ENCODE measurements around the gene LSP1.
A peak's percentile ranks its signal among the peaks of the same experiment; 100 is the strongest.

The LSP1 gene

GRCh38 chr11:1864831-1865665, 12.2 kb downstream of the LSP1 start:
- peak overlapping the region; percentile 69 for H3K4me3 ChIP-seq (ENCODE audit: low read length)
- H3K36me3 ChIP-seq (ENCODE audit: insufficient read depth, low read length) = no peaks in the 10 kb centered on the region
- H3K4me1 ChIP-seq (ENCODE audit: control insufficient read depth, insufficient read depth, low read length) = peaks cover 68% of the 10 kb centered on the region
- H3K4me2 ChIP-seq (ENCODE audit: low read length) = peak overlapping the region; percentile 77
- no peaks in the 10 kb centered on the region for H3K27me3 ChIP-seq (ENCODE audit: control insufficient read depth, insufficient read depth, low read length)
- H3K9me3 ChIP-seq (replicated peaks; ENCODE audit: low read length) = no peaks in the 10 kb centered on the region
- peak overlapping the region; percentile 85 for H3K9ac ChIP-seq (ENCODE audit: low read depth, low read length)

DNA sequence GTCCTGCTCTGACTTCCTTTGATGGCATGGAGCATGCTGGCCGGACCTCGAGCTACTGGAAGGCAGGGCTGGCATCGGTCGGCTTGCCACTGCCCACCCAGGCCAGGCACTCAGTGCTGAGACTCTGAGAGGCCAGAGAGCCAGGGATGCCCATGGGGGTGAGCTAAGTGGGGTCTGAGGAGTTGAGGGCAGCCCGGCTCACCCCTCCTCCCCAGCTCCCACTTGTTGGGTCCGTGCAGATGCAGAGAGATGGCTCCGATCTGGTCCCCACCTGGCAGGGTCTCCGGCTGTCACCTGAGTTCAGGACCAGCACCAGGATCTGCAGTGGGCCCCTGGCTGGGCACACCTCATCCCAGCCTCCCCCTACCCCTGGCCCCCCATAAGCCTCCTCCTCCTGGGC, 13.3 kb downstream of the LSP1 start:
- peak overlapping the region; percentile 77 for H3K4me2 ChIP-seq (ENCODE audit: low read length)
- peaks cover 77% of the 10 kb centered on the region for H3K4me1 ChIP-seq (ENCODE audit: control insufficient read depth, insufficient read depth, low read length)
- H3K4me3 ChIP-seq (ENCODE audit: low read length) = no peak overlapping the region
- H3K9ac ChIP-seq (ENCODE audit: low read depth, low read length) = no peak overlapping the region
- H3K27me3 ChIP-seq (ENCODE audit: control insufficient read depth, insufficient read depth, low read length) = no peaks in the 10 kb centered on the region
- H3K36me3 ChIP-seq (ENCODE audit: insufficient read depth, low read length) = no peaks in the 10 kb centered on the region
- H3K9me3 ChIP-seq (replicated peaks; ENCODE audit: low read length) = no peaks in the 10 kb centered on the region

GRCh38 chr11:1866776-1867175, 13.9 kb downstream of the LSP1 start:
- Histone ChIP-seq H3K36me3 (ENCODE audit: insufficient read depth, low read length) (no peaks in the 10 kb centered on the region), H3K27me3 (ENCODE audit: control insufficient read depth, insufficient read depth, low read length) (no peaks in the 10 kb centered on the region), H3K4me3 (ENCODE audit: low read length) (no peak overlapping the region), H3K9ac (ENCODE audit: low read depth, low read length) (no peak overlapping the region), H3K9me3 (replicated peaks; ENCODE audit: low read length) (no peaks in the 10 kb centered on the region), H3K4me2 (ENCODE audit: low read length) (no peak overlapping the region), H3K4me1 (ENCODE audit: control insufficient read depth, insufficient read depth, low read length) (peaks cover 77% of the 10 kb centered on the region)

- no peaks in the 10 kb centered on the region for H3K9me3 ChIP-seq (replicated peaks; ENCODE audit: low read length)
- no peak overlapping the region for H3K9ac ChIP-seq (ENCODE audit: low read depth, low read length)
- no peak overlapping the region for H3K4me3 ChIP-seq (ENCODE audit: low read length)
- H3K4me2 ChIP-seq (ENCODE audit: low read length) = peak overlapping the region; percentile 14
- no peaks in the 10 kb centered on the region for H3K27me3 ChIP-seq (ENCODE audit: control insufficient read depth, insufficient read depth, low read length)
- H3K4me1 ChIP-seq (ENCODE audit: control insufficient read depth, insufficient read depth, low read length) = peaks cover 76% of the 10 kb centered on the region
- H3K36me3 ChIP-seq (ENCODE audit: insufficient read depth, low read length) = no peaks in the 10 kb centered on the region
These were observed 14.5 kb downstream of the LSP1 start for GRCh38 chr11:1867381-1867780.

DNA sequence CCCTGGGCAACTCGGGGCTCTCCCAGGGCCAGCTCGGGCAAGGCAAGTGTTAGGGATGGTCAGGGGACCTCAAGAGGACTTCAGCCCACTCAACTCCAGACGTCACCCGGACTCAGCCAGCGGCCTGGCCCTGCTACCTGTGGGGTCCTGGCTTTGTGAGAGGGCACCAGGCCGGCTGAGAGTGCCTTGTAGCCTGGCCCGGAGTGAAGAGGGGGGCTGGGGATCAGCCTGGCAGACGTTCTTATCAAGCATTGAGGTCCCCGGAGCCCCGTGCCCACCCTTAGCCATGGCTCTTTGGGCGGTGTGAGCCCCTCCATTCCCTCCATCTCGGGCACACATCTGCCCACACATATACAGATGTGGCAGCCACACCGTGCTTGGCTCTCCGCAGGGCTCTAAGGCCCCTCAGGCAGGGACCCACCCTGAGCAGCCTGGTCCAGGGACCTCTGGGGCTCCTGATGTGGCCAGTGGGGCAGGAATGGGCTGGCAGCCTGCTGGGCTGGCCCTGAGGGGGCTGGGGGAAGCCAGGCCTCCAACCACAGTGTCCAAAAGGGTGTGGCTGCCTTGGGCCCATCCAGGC, 15.3 kb downstream of the LSP1 start:
- Histone ChIP-seq H3K36me3 (ENCODE audit: insufficient read depth, low read length) (no peaks in the 10 kb centered on the region), H3K9ac (ENCODE audit: low read depth, low read length) (peak overlapping the region; percentile 88), H3K4me1 (ENCODE audit: control insufficient read depth, insufficient read depth, low read length) (peaks cover 69% of the 10 kb centered on the region), H3K9me3 (replicated peaks; ENCODE audit: low read length) (no peaks in the 10 kb centered on the region), H3K4me2 (ENCODE audit: low read length) (peak overlapping the region; percentile 89), H3K27me3 (ENCODE audit: control insufficient read depth, insufficient read depth, low read length) (no peaks in the 10 kb centered on the region), H3K4me3 (ENCODE audit: low read length) (peak overlapping the region; percentile 94)

DNA sequence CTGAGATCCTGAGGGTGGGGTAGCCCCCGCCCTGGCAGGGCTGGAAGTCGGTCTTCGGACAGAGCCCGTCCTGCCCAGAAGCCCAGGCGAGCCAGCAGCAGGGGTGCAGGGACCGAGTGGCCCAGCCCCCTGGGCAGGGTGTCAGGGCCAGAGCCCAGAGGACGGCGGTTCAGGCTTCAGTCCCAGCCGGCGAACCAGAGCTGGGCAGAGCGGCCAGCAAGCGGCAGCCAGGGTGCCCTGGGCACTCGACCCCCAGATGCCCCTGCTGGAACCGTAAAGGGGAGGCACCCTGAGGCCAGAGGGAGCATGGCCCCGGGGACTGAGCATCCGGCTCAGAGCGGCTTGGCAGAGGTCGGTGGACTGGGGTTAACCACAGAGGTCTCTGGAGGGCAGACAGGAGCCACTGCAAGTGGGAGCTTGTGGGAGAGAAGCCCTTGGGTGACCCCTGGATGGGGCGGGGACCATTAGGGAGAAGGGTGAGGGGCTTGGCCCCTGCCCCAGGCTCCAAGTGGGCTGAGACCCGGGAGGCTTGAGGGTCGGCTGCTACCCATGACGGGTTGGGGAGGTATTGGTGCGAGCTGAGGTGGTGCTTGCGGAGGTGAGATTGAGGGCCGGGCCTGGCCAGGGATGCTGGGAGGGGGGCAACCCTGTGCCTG, 15.9 kb downstream of the LSP1 start:
- H3K9ac ChIP-seq (ENCODE audit: low read depth, low read length) = peak overlapping the region; percentile 88
- H3K4me1 ChIP-seq (ENCODE audit: control insufficient read depth, insufficient read depth, low read length) = peaks cover 66% of the 10 kb centered on the region
- H3K4me3 ChIP-seq (ENCODE audit: low read length) = peak overlapping the region; percentile 94
- H3K9me3 ChIP-seq (replicated peaks; ENCODE audit: low read length) = no peaks in the 10 kb centered on the region
- peak overlapping the region; percentile 89 for H3K4me2 ChIP-seq (ENCODE audit: low read length)
- H3K27me3 ChIP-seq (ENCODE audit: control insufficient read depth, insufficient read depth, low read length) = no peaks in the 10 kb centered on the region
- H3K36me3 ChIP-seq (ENCODE audit: insufficient read depth, low read length) = no peaks in the 10 kb centered on the region

DNA sequence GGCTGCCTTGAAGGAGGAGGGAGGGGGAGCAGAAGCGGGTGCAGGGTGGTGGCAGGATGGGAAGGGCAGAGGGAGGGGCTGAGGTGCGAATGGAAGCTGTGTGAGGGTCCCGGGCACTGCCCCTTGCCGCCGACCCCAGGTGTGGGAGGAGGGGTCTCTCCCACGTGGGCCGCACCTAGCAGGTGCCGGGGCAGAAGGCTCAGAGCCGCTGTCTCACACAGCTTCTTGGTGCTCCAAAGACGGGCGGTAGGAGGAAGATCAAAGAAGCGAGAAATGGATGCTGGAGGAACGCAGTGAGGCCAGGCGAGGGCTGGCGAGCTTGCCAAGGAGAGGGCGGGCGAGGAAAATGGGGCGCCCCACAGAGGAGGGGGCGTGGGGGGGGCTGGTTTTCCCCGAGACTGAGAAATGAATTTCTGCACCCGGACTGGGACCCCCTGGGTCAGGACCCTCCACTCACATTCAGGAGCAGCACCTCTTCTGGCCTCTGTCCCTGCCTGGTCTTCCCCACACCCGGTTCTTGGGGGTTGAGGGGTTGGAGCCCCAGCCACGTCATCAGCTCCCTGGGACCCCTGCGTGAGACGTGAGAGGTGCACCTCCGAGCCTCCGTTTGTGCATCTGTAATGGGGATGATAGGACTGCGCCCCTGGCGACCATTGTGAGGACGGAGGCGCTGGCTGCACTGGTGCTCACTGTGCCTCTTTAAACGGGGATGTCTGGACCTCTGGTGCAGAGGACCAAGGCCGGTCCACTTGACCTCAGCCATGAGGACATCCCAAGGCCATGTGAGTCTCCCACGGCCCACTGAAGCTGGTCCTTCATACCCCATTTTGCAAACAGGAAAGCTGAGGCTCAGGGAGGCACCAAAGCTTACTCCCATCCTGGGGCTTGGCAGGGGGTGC, 16.8 kb downstream of the LSP1 start:
- Histone ChIP-seq H3K4me2 (ENCODE audit: low read length) (peak overlapping the region; percentile 89), H3K27me3 (ENCODE audit: control insufficient read depth, insufficient read depth, low read length) (no peaks in the 10 kb centered on the region), H3K36me3 (ENCODE audit: insufficient read depth, low read length) (no peaks in the 10 kb centered on the region), H3K9ac (ENCODE audit: low read depth, low read length) (peak overlapping the region; percentile 88), H3K4me1 (ENCODE audit: control insufficient read depth, insufficient read depth, low read length) (peaks cover 61% of the 10 kb centered on the region), H3K9me3 (replicated peaks; ENCODE audit: low read length) (no peaks in the 10 kb centered on the region), H3K4me3 (ENCODE audit: low read length) (peak overlapping the region; percentile 94)

DNA sequence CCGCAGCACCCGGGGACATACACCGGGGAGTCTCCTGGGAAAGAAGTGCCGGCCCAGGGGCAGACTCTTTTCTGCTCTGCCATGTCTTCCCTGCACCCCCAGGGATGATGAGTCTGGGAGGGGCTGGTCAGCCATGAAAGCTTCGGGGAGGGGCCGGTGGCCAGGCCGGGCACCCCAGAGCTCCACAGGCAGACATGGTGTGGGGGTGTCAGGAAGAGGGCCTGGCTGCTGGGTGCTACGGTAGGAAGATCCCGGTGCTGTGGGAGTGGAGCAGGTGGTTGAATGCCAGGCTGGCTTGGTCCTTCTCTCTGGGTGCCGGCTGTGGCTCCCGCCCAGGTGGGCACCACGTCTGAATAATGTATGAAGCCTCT, 17.4 kb downstream of the LSP1 start:
- Histone ChIP-seq H3K4me2 (ENCODE audit: low read length) (peak overlapping the region; percentile 89), H3K36me3 (ENCODE audit: insufficient read depth, low read length) (peaks cover 2% of the 10 kb centered on the region), H3K9ac (ENCODE audit: low read depth, low read length) (peak overlapping the region; percentile 88), H3K9me3 (replicated peaks; ENCODE audit: low read length) (no peaks in the 10 kb centered on the region), H3K4me3 (ENCODE audit: low read length) (peak overlapping the region; percentile 94), H3K27me3 (ENCODE audit: control insufficient read depth, insufficient read depth, low read length) (no peaks in the 10 kb centered on the region), H3K4me1 (ENCODE audit: control insufficient read depth, insufficient read depth, low read length) (peaks cover 61% of the 10 kb centered on the region)

GRCh38 chr11:1870721-1871466, 18.0 kb downstream of the LSP1 start:
- H3K4me3 ChIP-seq (ENCODE audit: low read length) = peak overlapping the region; percentile 94
- peak overlapping the region; percentile 88 for H3K9ac ChIP-seq (ENCODE audit: low read depth, low read length)
- peaks cover 5% of the 10 kb centered on the region for H3K36me3 ChIP-seq (ENCODE audit: insufficient read depth, low read length)
- H3K9me3 ChIP-seq (replicated peaks; ENCODE audit: low read length) = no peaks in the 10 kb centered on the region
- no peaks in the 10 kb centered on the region for H3K27me3 ChIP-seq (ENCODE audit: control insufficient read depth, insufficient read depth, low read length)
- peak overlapping the region; percentile 89 for H3K4me2 ChIP-seq (ENCODE audit: low read length)
- H3K4me1 ChIP-seq (ENCODE audit: control insufficient read depth, insufficient read depth, low read length) = peaks cover 61% of the 10 kb centered on the region

- H3K9me3 ChIP-seq (replicated peaks; ENCODE audit: low read length) = no peaks in the 10 kb centered on the region
- H3K9ac ChIP-seq (ENCODE audit: low read depth, low read length) = peak overlapping the region; percentile 88
- peak overlapping the region; percentile 94 for H3K4me3 ChIP-seq (ENCODE audit: low read length)
- H3K27me3 ChIP-seq (ENCODE audit: control insufficient read depth, insufficient read depth, low read length) = no peaks in the 10 kb centered on the region
- H3K36me3 ChIP-seq (ENCODE audit: insufficient read depth, low read length) = peaks cover 5% of the 10 kb centered on the region
- H3K4me1 ChIP-seq (ENCODE audit: control insufficient read depth, insufficient read depth, low read length) = peaks cover 63% of the 10 kb centered on the region
- peak overlapping the region; percentile 89 for H3K4me2 ChIP-seq (ENCODE audit: low read length)
These were observed 18.6 kb downstream of the LSP1 start for GRCh38 chr11:1871531-1871930.
